ENCODE measurements around the gene SPACA6.

The SPACA6 gene

GRCh38 chr19:51739466-51740213 lies 46.5 kb downstream of the SPACA6 start:
- no peak for DNase-seq

- DNase-seq, result no peak
These were observed 47.2 kb downstream of the SPACA6 start for GRCh38 chr19:51740356-51740755.

- DNase-seq, result no peak
These were observed 49.7 kb downstream of the SPACA6 start for GRCh38 chr19:51742789-51743188.

GRCh38 chr19:51743405-51743804 lies 50.3 kb downstream of the SPACA6 start:
- DNase-seq, result no peak

- no peak for DNase-seq
These were observed 53.6 kb downstream of the SPACA6 start for GRCh38 chr19:51746731-51747130.

GRCh38 chr19:51749979-51750378 lies 56.8 kb downstream of the SPACA6 start:
- DNase-seq, result no peak

- no peak for DNase-seq
These were observed 57.4 kb downstream of the SPACA6 start for GRCh38 chr19:51750400-51751094.

- DNase-seq, result no peak
These were observed 58.5 kb downstream of the SPACA6 start, which contains the start of gene FPR1 for GRCh38 chr19:51751655-51752054. TSS of gene FPR1 (minus strand) at chr19:51751878. CDS start at chr19:51746994, 4,884 bp downstream.

GRCh38 chr19:51754109-51754508 lies 61.0 kb downstream of the SPACA6 start:
- DNase-seq, result no peak

GRCh38 chr19:51754770-51755169 lies 61.6 kb downstream of the SPACA6 start:
- no peak for DNase-seq
